ENCODE measurements around the gene USHBP1. TPM values are rescaled to one million over a fixed set of nuclear protein-coding genes. Genes with fewer than 3 reads are reported as not detected.

Gene USHBP1
- total RNA-seq, 1 donor from 2014 or later = 0.20 TPM

- no peak for DNase-seq (ENCODE audit: low read depth)
These were observed 52.7 kb downstream of the USHBP1 start for GRCh38 chr19:17211547-17212446.

- no peak for DNase-seq (ENCODE audit: low read depth)
These were observed 54.2 kb downstream of the USHBP1 start for GRCh38 chr19:17210296-17210695.

DNA sequence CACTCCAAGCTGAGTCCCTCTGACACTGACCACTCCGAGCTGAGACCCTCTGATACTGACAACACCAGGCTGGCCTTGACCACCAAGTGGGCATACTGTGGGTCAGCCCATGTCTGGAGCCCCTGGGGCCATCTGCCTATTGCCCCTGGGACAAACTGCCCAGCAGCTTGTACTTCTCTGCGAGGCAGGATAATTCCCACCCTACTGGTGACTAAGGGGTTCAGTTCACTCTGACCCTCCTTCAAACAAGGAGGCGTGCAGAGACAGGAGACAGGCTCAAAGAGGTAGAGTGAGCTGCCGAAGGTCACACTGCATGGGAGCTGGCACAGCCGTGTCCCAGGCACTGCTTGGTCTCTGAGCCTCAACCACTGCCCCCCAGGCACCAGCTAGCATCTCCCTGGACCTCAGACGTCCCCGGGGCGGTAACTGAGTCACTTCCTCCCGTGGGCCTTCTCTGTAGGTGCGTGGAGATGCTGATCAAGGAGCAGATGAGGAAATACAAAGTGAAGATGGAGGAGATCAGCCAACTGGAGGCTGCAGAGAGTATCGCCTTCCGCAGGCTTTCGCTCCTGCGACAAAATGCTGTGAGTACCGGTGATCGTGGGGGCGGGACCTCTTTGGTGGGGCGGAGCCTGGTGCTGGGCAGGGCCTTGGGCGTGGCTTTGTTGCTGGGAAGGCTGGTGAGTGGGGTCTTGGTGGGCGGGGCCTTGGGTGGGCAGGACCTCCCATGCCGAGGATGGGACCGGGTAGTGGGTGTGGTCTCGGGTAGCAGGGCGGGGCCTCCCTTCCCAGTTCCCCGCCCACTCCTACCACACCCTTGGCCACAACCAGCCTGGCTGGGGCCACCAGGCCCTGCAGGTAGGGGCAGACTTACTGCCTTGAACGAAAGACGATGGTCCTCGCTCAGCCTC lies 55.2 kb downstream of the USHBP1 start:
- no peak for DNase-seq (ENCODE audit: low read depth)

- DNase-seq (ENCODE audit: low read depth) = no peak
These were observed 57.6 kb downstream of the USHBP1 start for GRCh38 chr19:17206736-17207581.

DNA sequence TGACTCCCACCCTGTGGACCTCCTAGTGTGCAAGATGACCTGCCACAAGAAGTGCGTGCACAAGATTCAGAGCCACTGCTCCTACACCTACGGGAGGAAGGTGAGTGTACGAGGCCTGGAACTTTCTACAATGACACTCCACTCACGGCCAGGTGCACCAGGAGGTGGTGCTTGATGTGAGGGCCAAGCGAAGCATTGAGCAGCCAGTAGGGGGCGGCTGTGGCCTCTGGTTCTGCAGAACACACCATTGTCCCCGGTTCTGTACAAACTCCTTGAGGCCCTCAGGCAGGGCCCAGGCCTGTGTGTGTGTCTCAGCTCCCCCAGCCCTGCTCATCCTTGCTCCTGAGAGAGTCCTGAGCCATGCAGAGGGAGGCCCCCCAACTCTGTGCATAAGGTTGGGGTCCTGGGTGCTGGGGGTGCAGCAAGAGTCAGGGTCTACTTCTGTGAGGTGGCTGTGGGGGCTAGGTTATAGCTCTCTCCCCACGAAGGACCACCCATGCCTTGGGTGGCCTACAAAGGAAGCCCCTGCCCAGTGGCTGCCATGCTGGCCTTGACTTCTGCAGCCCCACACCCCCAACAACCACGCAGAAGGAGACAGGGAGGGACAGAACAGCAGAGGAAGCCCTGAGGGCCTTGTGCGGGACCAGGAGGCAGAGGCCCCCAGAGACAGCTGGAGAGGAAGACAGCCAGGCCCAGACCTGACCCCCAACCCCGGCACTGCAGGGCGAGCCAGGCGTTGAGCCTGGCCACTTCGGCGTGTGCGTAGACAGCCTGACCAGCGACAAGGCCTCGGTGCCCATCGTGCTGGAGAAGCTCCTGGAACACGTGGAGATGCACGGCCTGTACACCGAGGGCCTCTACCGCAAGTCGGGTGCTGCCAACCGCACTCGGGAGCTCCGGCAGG lies 59.1 kb downstream of the USHBP1 start:
- peak; percentile 47 for DNase-seq (ENCODE audit: low read depth)

GRCh38 chr19:17202713-17203112 lies 61.8 kb downstream of the USHBP1 start:
- no peak for DNase-seq (ENCODE audit: low read depth)

DNA sequence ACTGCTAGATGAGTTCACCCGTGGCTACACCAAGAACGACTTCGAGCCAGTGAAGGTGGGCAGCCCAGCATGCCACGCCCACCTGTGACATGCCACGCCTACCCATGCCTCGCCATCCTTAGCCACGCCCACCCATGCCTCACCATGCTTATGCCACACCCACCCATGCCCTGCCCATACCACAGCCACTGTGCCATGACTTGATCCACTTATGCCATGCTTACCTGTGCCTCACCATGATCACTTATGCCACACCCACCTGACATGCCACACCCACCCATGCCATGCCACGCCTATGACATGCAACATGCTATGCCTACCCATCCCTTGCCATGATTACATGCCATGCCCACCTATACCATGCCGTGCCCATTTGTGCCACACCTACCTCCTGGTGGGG lies 62.3 kb downstream of the USHBP1 start:
- no peak for DNase-seq (ENCODE audit: low read depth)

DNA sequence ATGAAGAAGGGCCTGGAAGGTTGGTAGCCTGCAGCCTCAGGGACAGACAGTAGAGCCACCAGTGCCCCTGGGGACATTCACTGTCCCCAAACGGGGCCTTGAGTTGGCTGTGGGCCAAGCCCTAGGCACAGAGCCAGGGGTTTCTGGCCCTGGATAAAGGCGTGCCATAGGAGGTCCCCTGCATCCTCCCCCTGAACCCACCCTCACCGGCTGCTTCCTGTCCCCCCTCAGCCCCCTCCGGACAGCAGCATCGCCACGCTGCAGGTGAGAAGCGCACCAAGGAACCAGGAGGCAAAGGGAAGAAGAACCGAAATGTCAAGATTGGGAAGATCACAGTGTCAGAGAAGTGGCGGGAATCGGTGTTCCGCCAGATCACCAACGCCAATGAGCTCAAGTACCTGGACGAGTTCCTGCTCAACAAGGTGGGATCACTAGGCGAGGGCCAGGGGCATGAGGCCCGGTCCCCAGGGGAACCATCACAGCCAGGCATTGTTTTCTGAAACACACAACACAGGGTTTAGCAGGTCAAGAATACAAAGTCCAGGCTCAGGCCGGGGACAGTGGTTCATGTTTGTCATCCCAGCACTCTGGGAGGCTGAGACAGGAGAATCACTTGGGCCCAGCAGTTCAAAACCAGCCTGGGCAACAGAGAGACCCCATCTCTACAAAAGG lies 64.0 kb downstream of the USHBP1 start:
- no peak for DNase-seq (ENCODE audit: low read depth)

Other genes starting within 250 kb of the USHBP1 start
- 1.6 and 3.9 TPM in 2 replicates for gene CPAMD8, start 237.9 kb downstream of the USHBP1 start, total RNA-seq
- gene HAUS8, start 189.3 kb downstream of the USHBP1 start, total RNA-seq = 2.0 and 4.0 TPM in 2 replicates
- 28.7 and 54.2 TPM in 2 replicates for gene MYO9B, start 189.0 kb downstream of the USHBP1 start, total RNA-seq
- gene USE1, start 49.4 kb downstream of the USHBP1 start, total RNA-seq = 19.6 and 22.3 TPM in 2 replicates
- 4.5 TPM in 1 of 2 replicates, not detected in the other for gene OCEL1, start 38.5 kb downstream of the USHBP1 start, total RNA-seq
- gene NR2F6, start 18.8 kb downstream of the USHBP1 start, total RNA-seq = 75.7 and 118 TPM in 2 replicates
- 75.3 and 119 TPM in 2 replicates for gene BABAM1, start 2.7 kb upstream of the USHBP1 start, total RNA-seq
- gene ANKLE1, start 17.2 kb upstream of the USHBP1 start, total RNA-seq = 0.52 and 1.1 TPM in 2 replicates
- 11.8 and 19.4 TPM in 2 replicates for gene ABHD8, start 38.7 kb upstream of the USHBP1 start, total RNA-seq
- 54.2 and 57.8 TPM in 2 replicates for gene MRPL34, start 41.1 kb upstream of the USHBP1 start, total RNA-seq
- 30.3 and 36.3 TPM in 2 replicates for gene DDA1, start 44.8 kb upstream of the USHBP1 start, total RNA-seq
- 5.9 and 10.3 TPM in 2 replicates for gene ANO8, start 70.1 kb upstream of the USHBP1 start, total RNA-seq
- 19.6 and 22.4 TPM in 2 replicates for gene GTPBP3, start 72.8 kb upstream of the USHBP1 start, total RNA-seq
- 0.10 and 0.52 TPM in 2 replicates for gene PLVAP, start 112.6 kb upstream of the USHBP1 start, total RNA-seq
- gene CCDC194, start 129.5 kb upstream of the USHBP1 start, total RNA-seq = 0.20 TPM in 1 of 2 replicates, not detected in the other
- gene BST2, start 140.9 kb upstream of the USHBP1 start, total RNA-seq = 101 and 183 TPM in 2 replicates
- gene MVB12A, start 155.3 kb upstream of the USHBP1 start, total RNA-seq = 47.0 and 70.2 TPM in 2 replicates
- gene TMEM221, start 183.9 kb upstream of the USHBP1 start, total RNA-seq = 0.30 TPM in 1 of 2 replicates, not detected in the other
- not detected in 2 replicates for gene NXNL1, start 196.2 kb upstream of the USHBP1 start, total RNA-seq
- gene SLC27A1, start 205.8 kb upstream of the USHBP1 start, total RNA-seq = 10.1 and 19.4 TPM in 2 replicates
- 53.2 and 63.9 TPM in 2 replicates for gene PGLS, start 246.9 kb upstream of the USHBP1 start, total RNA-seq